SK-N-SH treated with all-trans-retinoic acid at 6 μM for 48 hours (cell line): Measurements from ENCODE around the gene OR51V1.

ENCODE experiments used
- ATAC-seq: fragments of 200-7000 bp; cut with Tn5 transposase; 3 replicates; pipeline ENCODE4 v1.9.1; 2020; ENCODE audit warnings: mild to moderate bottlenecking, moderate library complexity
- ARNTL ChIP-seq: fragments of 450-650 bp; formaldehyde crosslinking; IDR thresholded peaks from 2 replicates; pipeline ENCODE4 v1.5.0; 2020; ENCODE audit warnings: low read depth, mild to moderate bottlenecking, moderate library complexity, borderline replicate concordance
- BACH2 ChIP-seq: fragments of 250-450 bp; sonication (Bioruptor Pico); IDR thresholded peaks from 2 replicates; pipeline ENCODE4 v1.9.0; 2021; ENCODE audit warnings: mild to moderate bottlenecking, borderline replicate concordance
- CSDC2 ChIP-seq: fragments of 250-450 bp; sonication (Bioruptor Pico); IDR thresholded peaks from 2 replicates; pipeline ENCODE4 v1.5.0; 2020; ENCODE audit warnings: mild to moderate bottlenecking, moderate library complexity
- ESRRG ChIP-seq: fragments of 250-450 bp; sonication (Bioruptor Pico); IDR thresholded peaks from 2 replicates; pipeline ENCODE4 v1.6.1; 2021; ENCODE audit warnings: mild to moderate bottlenecking
- GLIS3 ChIP-seq: fragments of 250-450 bp; sonication (Bioruptor Pico); IDR thresholded peaks from 2 replicates; pipeline ENCODE4 v1.5.0; 2020; ENCODE audit warnings: mild to moderate bottlenecking, moderate library complexity
- ISL1 ChIP-seq: fragments of 250-450 bp; sonication (Bioruptor Pico); IDR thresholded peaks from 2 replicates; pipeline ENCODE4 v2.1.2; 2022; ENCODE audit warnings: mild to moderate bottlenecking, moderate library complexity
- OSR1 ChIP-seq: fragments of 250-450 bp; sonication (Bioruptor Pico); IDR thresholded peaks from 2 replicates; pipeline ENCODE4 v1.8.0; 2022; ENCODE audit warnings: moderate library complexity, mild to moderate bottlenecking, inconsistent platforms
- PPARA ChIP-seq: fragments of 250-450 bp; sonication (Bioruptor Pico); IDR thresholded peaks from 2 replicates; pipeline ENCODE4 v1.5.0; 2020; ENCODE audit warnings: mild to moderate bottlenecking, borderline replicate concordance
- RARB ChIP-seq: fragments of 250-450 bp; sonication (Bioruptor Pico); IDR thresholded peaks from 2 replicates; pipeline ENCODE4 v1.8.0; 2021; ENCODE audit warnings: mild to moderate bottlenecking, moderate library complexity
- SNAI2 ChIP-seq: fragments of 250-450 bp; sonication (Bioruptor Pico); IDR thresholded peaks from 2 replicates; pipeline ENCODE4 v1.5.0; 2020; ENCODE audit warnings: mild to moderate bottlenecking, moderate library complexity
- TCF4 ChIP-seq: fragments of 250-450 bp; sonication (Bioruptor Pico); IDR thresholded peaks from 2 replicates; pipeline ENCODE4 v1.8.0; 2021; ENCODE audit warnings: mild to moderate bottlenecking, moderate library complexity, borderline replicate concordance
- TOX ChIP-seq: fragments of 250-450 bp; sonication (Bioruptor Pico); IDR thresholded peaks from 2 replicates; pipeline ENCODE4 v1.8.0; 2021; ENCODE audit warnings: mild to moderate bottlenecking, moderate library complexity, borderline replicate concordance
- ZC3H10 ChIP-seq: fragments of 250-450 bp; sonication (Bioruptor Pico); IDR thresholded peaks from 2 replicates; pipeline ENCODE4 v1.5.1; 2021; ENCODE audit warnings: mild to moderate bottlenecking, moderate library complexity
- ZFP3 ChIP-seq: fragments of 250-450 bp; sonication (Bioruptor Pico); IDR thresholded peaks from 2 replicates; pipeline ENCODE4 v1.5.0; 2020; ENCODE audit warnings: mild to moderate bottlenecking, moderate library complexity
- ZFP30 ChIP-seq: fragments of 450-650 bp; formaldehyde crosslinking; IDR thresholded peaks from 2 replicates; pipeline ENCODE4 v1.5.0; 2022; ENCODE audit warnings: mild to moderate bottlenecking, moderate library complexity
- ZNF70 ChIP-seq: fragments of 450-650 bp; formaldehyde crosslinking; IDR thresholded peaks from 2 replicates; pipeline ENCODE4 v1.5.0; 2020; ENCODE audit warnings: mild to moderate bottlenecking, moderate library complexity
- ZNF8 ChIP-seq: fragments of 450-650 bp; formaldehyde crosslinking; IDR thresholded peaks from 2 replicates; pipeline ENCODE4 v1.5.0; 2020; ENCODE audit warnings: mild to moderate bottlenecking, moderate library complexity
- TF ChIP-seq, protein P1 (sequence below): fragments of 250-450 bp; sonication (Bioruptor Pico); IDR thresholded peaks from 2 replicates; pipeline ENCODE4 v1.8.0; 2021; ENCODE audit warnings: low read depth, mild to moderate bottlenecking, moderate library complexity, borderline replicate concordance
- TF ChIP-seq, protein P2 (sequence below): fragments of 250-450 bp; sonication (Bioruptor Pico); IDR thresholded peaks from 2 replicates; pipeline ENCODE4 v1.5.0; 2020; ENCODE audit warnings: mild to moderate bottlenecking, moderate library complexity
- TF ChIP-seq, protein P3 (sequence below): fragments of 250-450 bp; sonication (Bioruptor Pico); IDR thresholded peaks from 2 replicates; pipeline ENCODE4 v1.5.1; 2021; ENCODE audit warnings: mild to moderate bottlenecking, moderate library complexity

Gene OR51V1

DNA sequence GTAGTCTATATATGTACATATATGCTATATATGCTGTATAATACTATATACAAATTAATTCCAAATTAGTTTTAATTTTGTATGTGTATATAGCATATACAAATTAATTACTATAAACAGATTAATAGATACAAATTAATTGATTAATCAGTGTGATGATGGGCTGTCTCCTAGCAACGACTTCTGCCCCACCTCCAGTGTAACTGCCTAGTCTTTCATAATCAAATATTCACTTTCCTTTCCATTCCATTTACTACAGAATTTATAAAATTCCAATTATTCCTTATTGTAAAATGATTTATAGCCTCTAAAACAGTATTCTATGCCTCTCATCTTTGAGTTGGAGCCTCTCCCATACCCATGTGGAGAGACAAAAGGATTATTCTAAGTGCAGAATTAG, 32.8 kb upstream of the OR51V1 start:
- ATAC-seq, result no peak
- TF ChIP-seq PPARA (no peak), CSDC2 (CRISPR knock-in tag) (no peak)

DNA sequence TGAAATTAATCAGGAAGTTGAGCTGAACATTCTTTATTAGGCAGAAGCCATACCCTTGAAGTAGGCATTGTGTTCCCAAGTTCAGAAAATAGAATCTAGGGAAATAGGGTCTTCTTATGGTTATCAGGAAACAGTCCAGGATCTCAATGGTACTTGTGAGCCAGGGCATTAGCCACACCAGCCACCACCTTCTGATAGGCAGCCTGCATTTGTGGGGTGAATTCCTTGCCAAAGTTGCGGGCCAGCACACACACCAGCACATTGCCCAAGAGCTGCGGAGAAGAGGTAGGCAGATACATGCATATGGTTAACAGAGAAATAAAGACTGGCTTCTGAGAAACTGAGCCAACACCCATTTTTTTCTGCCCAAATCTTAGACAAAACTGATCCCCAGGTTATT, 32.3 kb upstream of the OR51V1 start:
- TF ChIP-seq ZC3H10 (CRISPR knock-in tag), result no peak
- ATAC-seq, result no peak

DNA sequence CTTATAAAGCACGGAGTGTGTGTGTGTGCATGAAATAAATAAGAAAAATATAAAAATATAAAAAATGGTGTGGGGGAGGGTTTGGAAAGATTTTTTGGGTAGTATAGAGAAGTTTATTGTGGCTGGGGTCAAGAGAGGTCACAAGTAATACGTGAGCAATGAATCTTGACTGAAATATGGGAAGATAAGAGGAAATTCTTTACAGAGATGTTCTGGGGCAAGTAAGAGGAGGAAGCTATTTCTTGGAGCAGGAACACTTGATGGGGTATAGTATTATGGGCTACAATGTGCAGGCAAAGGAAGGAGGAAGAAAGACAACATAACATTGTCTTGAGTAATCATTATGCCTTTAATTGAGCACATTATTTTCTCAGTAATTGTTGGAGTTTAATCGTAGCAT, 31.7 kb upstream of the OR51V1 start:
- TF ChIP-seq TCF4 (CRISPR knock-in tag) (no peak), ZC3H10 (CRISPR knock-in tag) (no peak), ZNF8 (CRISPR knock-in tag) (no peak), ZNF70 (CRISPR knock-in tag) (no peak), ARNTL (CRISPR knock-in tag) (no peak), ESRRG (CRISPR knock-in tag) (no peak), ZFP3 (CRISPR knock-in tag) (no peak), GLIS3 (CRISPR knock-in tag) (no peak), RARB (CRISPR knock-in tag) (no peak), CSDC2 (CRISPR knock-in tag) (no peak), ISL1 (CRISPR knock-in tag) (no peak), ZFP30 (CRISPR knock-in tag) (no peak)
- TF ChIP-seq, protein P1, sequence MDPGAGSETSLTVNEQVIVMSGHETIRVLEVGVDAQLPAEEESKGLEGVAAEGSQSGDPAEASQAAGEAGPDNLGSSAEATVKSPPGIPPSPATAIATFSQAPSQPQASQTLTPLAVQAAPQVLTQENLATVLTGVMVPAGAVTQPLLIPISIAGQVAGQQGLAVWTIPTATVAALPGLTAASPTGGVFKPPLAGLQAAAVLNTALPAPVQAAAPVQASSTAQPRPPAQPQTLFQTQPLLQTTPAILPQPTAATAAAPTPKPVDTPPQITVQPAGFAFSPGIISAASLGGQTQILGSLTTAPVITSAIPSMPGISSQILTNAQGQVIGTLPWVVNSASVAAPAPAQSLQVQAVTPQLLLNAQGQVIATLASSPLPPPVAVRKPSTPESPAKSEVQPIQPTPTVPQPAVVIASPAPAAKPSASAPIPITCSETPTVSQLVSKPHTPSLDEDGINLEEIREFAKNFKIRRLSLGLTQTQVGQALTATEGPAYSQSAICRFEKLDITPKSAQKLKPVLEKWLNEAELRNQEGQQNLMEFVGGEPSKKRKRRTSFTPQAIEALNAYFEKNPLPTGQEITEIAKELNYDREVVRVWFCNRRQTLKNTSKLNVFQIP (CRISPR knock-in tag), result no peak
- TF ChIP-seq, protein P2, sequence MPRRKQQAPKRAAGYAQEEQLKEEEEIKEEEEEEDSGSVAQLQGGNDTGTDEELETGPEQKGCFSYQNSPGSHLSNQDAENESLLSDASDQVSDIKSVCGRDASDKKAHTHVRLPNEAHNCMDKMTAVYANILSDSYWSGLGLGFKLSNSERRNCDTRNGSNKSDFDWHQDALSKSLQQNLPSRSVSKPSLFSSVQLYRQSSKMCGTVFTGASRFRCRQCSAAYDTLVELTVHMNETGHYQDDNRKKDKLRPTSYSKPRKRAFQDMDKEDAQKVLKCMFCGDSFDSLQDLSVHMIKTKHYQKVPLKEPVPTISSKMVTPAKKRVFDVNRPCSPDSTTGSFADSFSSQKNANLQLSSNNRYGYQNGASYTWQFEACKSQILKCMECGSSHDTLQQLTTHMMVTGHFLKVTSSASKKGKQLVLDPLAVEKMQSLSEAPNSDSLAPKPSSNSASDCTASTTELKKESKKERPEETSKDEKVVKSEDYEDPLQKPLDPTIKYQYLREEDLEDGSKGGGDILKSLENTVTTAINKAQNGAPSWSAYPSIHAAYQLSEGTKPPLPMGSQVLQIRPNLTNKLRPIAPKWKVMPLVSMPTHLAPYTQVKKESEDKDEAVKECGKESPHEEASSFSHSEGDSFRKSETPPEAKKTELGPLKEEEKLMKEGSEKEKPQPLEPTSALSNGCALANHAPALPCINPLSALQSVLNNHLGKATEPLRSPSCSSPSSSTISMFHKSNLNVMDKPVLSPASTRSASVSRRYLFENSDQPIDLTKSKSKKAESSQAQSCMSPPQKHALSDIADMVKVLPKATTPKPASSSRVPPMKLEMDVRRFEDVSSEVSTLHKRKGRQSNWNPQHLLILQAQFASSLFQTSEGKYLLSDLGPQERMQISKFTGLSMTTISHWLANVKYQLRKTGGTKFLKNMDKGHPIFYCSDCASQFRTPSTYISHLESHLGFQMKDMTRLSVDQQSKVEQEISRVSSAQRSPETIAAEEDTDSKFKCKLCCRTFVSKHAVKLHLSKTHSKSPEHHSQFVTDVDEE (CRISPR knock-in tag), result no peak
- TF ChIP-seq, protein P3, sequence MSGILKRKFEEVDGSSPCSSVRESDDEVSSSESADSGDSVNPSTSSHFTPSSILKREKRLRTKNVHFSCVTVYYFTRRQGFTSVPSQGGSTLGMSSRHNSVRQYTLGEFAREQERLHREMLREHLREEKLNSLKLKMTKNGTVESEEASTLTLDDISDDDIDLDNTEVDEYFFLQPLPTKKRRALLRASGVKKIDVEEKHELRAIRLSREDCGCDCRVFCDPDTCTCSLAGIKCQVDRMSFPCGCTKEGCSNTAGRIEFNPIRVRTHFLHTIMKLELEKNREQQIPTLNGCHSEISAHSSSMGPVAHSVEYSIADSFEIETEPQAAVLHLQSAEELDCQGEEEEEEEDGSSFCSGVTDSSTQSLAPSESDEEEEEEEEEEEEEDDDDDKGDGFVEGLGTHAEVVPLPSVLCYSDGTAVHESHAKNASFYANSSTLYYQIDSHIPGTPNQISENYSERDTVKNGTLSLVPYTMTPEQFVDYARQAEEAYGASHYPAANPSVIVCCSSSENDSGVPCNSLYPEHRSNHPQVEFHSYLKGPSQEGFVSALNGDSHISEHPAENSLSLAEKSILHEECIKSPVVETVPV (CRISPR knock-in tag), result no peak
- ATAC-seq, result no peak

DNA sequence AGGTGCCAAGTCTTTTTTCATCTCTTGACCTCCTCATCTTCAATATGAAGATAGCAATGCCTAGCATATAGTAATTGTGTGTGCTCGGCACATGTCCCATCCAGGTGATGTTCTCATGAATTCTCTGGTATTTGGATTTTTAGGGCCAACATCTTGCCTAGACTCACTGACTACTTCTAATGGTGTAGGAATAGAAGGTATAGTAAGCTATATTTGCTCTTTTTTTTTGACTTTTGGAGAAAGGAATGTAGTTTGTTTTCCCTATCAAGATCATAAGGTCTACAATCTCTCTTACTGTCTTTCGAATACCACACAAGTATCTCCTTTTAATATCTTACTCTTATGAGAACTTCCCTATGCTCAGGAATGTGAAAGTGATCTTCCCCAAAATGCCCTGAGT, 30.6 kb upstream of the OR51V1 start:
- no peak for ATAC-seq
- TF ChIP-seq TCF4 (CRISPR knock-in tag), result no peak
- TF ChIP-seq BACH2 (CRISPR knock-in tag), result no peak
- TF ChIP-seq PPARA, result no peak
- no peak for TF ChIP-seq SNAI2
- TF ChIP-seq CSDC2 (CRISPR knock-in tag), result no peak

DNA sequence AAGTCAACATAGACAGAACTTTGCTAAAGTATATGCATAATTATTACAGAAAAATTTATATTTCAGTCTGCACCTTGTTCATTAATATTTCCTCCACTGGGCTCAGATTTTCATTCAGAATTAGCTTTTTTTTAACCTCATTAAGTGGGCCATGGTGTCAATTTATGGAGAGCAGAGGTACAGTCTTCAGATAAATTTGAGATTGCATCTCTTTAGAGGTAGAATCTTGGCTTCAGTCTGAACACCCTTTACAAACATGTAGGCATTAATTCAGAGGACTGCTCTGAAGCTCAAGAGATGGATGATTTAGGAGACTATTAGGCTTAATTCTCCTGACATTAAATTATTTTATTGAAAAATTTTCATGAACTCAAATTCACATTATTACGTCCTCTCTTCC, 29.8 kb upstream of the OR51V1 start:
- no peak for ATAC-seq
- TF ChIP-seq ISL1 (CRISPR knock-in tag), result no peak
- no peak for TF ChIP-seq ZNF8 (CRISPR knock-in tag)
- no peak for TF ChIP-seq GLIS3 (CRISPR knock-in tag)
- TF ChIP-seq ZC3H10 (CRISPR knock-in tag), result no peak
- no peak for TF ChIP-seq PPARA
- no peak for TF ChIP-seq SNAI2
- TF ChIP-seq CSDC2 (CRISPR knock-in tag), result no peak
- TF ChIP-seq RARB (CRISPR knock-in tag), result no peak
- TF ChIP-seq OSR1, result no peak
- TF ChIP-seq TOX (CRISPR knock-in tag), result no peak
- TF ChIP-seq, protein P1 (CRISPR knock-in tag), result no peak
